Activated CD4-positive, CD25-positive, alpha-beta regulatory T cell treated with anti-CD3 and anti-CD28 coated beads, Interleukin-2, amount 50 U/mL, for 24 hours (primary cell): ENCODE results near the gene REXO2.

Experiments used
- ATAC-seq, 2 donors: fragments of 150-1000 bp; cut with Tn5 transposase; one replicate each; pipeline ENCODE4 v1.10.0; 2021; ENCODE audit warnings: mild to moderate bottlenecking in 1 of 2, moderate library complexity in 1 of 2

Gene REXO2

GRCh38 chr11:114439229-114440120 is at the start of gene REXO2:
Gene REXO2, plus strand, starts transcription at chr11:114439467. Its CDS starts 62 bp downstream, at chr11:114439529.
- peak; percentile 97 to 98 for ATAC-seq

- ATAC-seq = no peak
Observed at GRCh38 chr11:114392735-114393667, 46.3 kb upstream of the REXO2 start.

- no peak for ATAC-seq
Observed at GRCh38 chr11:114395736-114396135, 43.5 kb upstream of the REXO2 start.

GRCh38 chr11:114396916-114397315 is 42.4 kb upstream of the REXO2 start:
- ATAC-seq = no peak

GRCh38 chr11:114397349-114397982 is 41.8 kb upstream of the REXO2 start:
- ATAC-seq = no peak

GRCh38 chr11:114398303-114398920 is 40.9 kb upstream of the REXO2 start:
- ATAC-seq = no peak

GRCh38 chr11:114399490-114400215 is 39.6 kb upstream of the REXO2 start:
- ATAC-seq = peak; percentile 5 to 6

GRCh38 chr11:114400216-114400914 is 38.9 kb upstream of the REXO2 start, which contains the start of the genes C11orf71 and RBM7:
Gene C11orf71, minus strand, starts transcription at chr11:114400511. Its CDS starts 180 bp downstream, at chr11:114400331.
Gene RBM7, plus strand, starts transcription at chr11:114400666. Its CDS starts 6 bp downstream, at chr11:114400672.
- peak; percentile 94 to 96 for ATAC-seq

GRCh38 chr11:114400915-114401223 is 38.4 kb upstream of the REXO2 start:
- no peak for ATAC-seq

- no peak for ATAC-seq
Observed at GRCh38 chr11:114401311-114401710, 38.0 kb upstream of the REXO2 start.

- ATAC-seq = no peak
Observed at GRCh38 chr11:114412946-114413345, 26.3 kb upstream of the REXO2 start.

GRCh38 chr11:114413958-114414357 is 25.3 kb upstream of the REXO2 start:
- no peak for ATAC-seq

GRCh38 chr11:114416441-114416961 is 22.8 kb upstream of the REXO2 start:
- ATAC-seq = no peak

GRCh38 chr11:114426280-114426679 is 13.0 kb upstream of the REXO2 start:
- ATAC-seq = no peak

- no peak for ATAC-seq
Observed at GRCh38 chr11:114430290-114430689, 9.0 kb upstream of the REXO2 start.

- ATAC-seq = no peak
Observed at GRCh38 chr11:114432893-114433292, 6.4 kb upstream of the REXO2 start.

GRCh38 chr11:114433376-114433775 is 5.9 kb upstream of the REXO2 start:
- no peak for ATAC-seq

GRCh38 chr11:114438303-114438702 is 964 bp upstream of the REXO2 start:
- ATAC-seq = no peak

- ATAC-seq = no peak
Observed at GRCh38 chr11:114440121-114440860, 1.0 kb downstream of the REXO2 start.
